ENCODE data around the gene ATXN7L1.

- TF ChIP-seq CTCF (conservative IDR thresholded peaks at IDR 0.05; ENCODE audit: low read length) (no peak), EZH2phosphoT487 (IDR thresholded peaks at IDR 0.05; ENCODE audit: borderline replicate concordance, low read depth, low read length) (no peak)
These were observed 30.0 kb downstream of the ATXN7L1 start for GRCh38 chr7:105846404-105846803.

Measured in OCI-LY7 (cell line).